Cortex of kidney (tissue), 1 donor: ENCODE measurements around the gene EXOC4.

Experiments used
- DNase-seq: peaks from one replicate; lab custom pipeline; 2025; lab: John Stamatoyannopoulos, UW

Gene EXOC4

GRCh38 chr7:133540096-133540860, 287.4 kb downstream of the EXOC4 start:
- no peak for DNase-seq

GRCh38 chr7:133542209-133542780, 289.4 kb downstream of the EXOC4 start:
- DNase-seq = no peak

- no peak for DNase-seq
Measured at GRCh38 chr7:133543657-133544056, 290.8 kb downstream of the EXOC4 start.

GRCh38 chr7:133545618-133546017, 292.7 kb downstream of the EXOC4 start:
- DNase-seq = no peak

GRCh38 chr7:133547981-133548380, 295.1 kb downstream of the EXOC4 start:
- DNase-seq = no peak

- no peak for DNase-seq
Measured at GRCh38 chr7:133549633-133550032, 296.8 kb downstream of the EXOC4 start.

GRCh38 chr7:133550145-133550544, 297.3 kb downstream of the EXOC4 start:
- DNase-seq = no peak

GRCh38 chr7:133550811-133551210, 297.9 kb downstream of the EXOC4 start:
- DNase-seq = no peak

GRCh38 chr7:133551466-133551865, 298.6 kb downstream of the EXOC4 start:
- no peak for DNase-seq

GRCh38 chr7:133552079-133552478, 299.2 kb downstream of the EXOC4 start:
- DNase-seq = no peak

- DNase-seq = no peak
Measured at GRCh38 chr7:133554330-133554729, 301.5 kb downstream of the EXOC4 start.

- DNase-seq = no peak
Measured at GRCh38 chr7:133556048-133556447, 303.2 kb downstream of the EXOC4 start.

GRCh38 chr7:133556553-133556952, 303.7 kb downstream of the EXOC4 start:
- no peak for DNase-seq

- DNase-seq = no peak
Measured at GRCh38 chr7:133560900-133561299, 308.0 kb downstream of the EXOC4 start.

GRCh38 chr7:133561396-133561795, 308.5 kb downstream of the EXOC4 start:
- DNase-seq = no peak

GRCh38 chr7:133562621-133563020, 309.7 kb downstream of the EXOC4 start:
- DNase-seq = no peak

- no peak for DNase-seq
Measured at GRCh38 chr7:133563251-133563650, 310.4 kb downstream of the EXOC4 start.

GRCh38 chr7:133564484-133564883, 311.6 kb downstream of the EXOC4 start:
- no peak for DNase-seq

GRCh38 chr7:133568544-133568943, 315.7 kb downstream of the EXOC4 start:
- DNase-seq = no peak

GRCh38 chr7:133570321-133570720, 317.4 kb downstream of the EXOC4 start:
- DNase-seq = no peak

GRCh38 chr7:133571076-133571475, 318.2 kb downstream of the EXOC4 start:
- no peak for DNase-seq

GRCh38 chr7:133572087-133572486, 319.2 kb downstream of the EXOC4 start:
- DNase-seq = no peak

GRCh38 chr7:133572843-133573242, 320.0 kb downstream of the EXOC4 start:
- no peak for DNase-seq
